WTC11 (cell line): ENCODE results near the gene ZBTB20. TPM values are rescaled to one million over a fixed set of nuclear protein-coding genes. Genes with fewer than 3 reads are reported as not detected.

Experiments
- ATAC-seq: fragments of 200-7000 bp; cut with Tn5 transposase; 2 replicates; pipeline ENCODE4 v1.10.0; 2021; ENCODE audit warnings: mild to moderate bottlenecking, moderate library complexity
- CTCF ChIA-PET: fragments of 300-600 bp; sonication (Branson Sonifier 250); formaldehyde crosslinking; loops from one replicate; lab custom pipeline; 2021; ENCODE audit warnings: antibody characterized with exemption; lab: Charles Lee
- POLR2A ChIA-PET: fragments of 350-600 bp; sonication (Branson Sonifier 250); formaldehyde crosslinking; loops from one replicate; lab custom pipeline; 2021; ENCODE audit warnings: antibody characterized with exemption; lab: Charles Lee
- DNase-seq: peaks from one replicate; pipeline ENCODE4 v3.0.0; 2021; ENCODE audit warnings: low spot score
- H3K27ac Mint-ChIP-seq: 2 replicates; pipeline ENCODE4 v1.8.0; 2021; ENCODE audit warnings: mixed read lengths
- H3K27me3 Mint-ChIP-seq: 2 replicates; pipeline ENCODE4 v1.8.0; 2021; ENCODE audit warnings: low read depth, mild to moderate bottlenecking, moderate library complexity, mixed read lengths
- H3K36me3 Mint-ChIP-seq: 2 replicates; pipeline ENCODE4 v1.8.0; 2021; ENCODE audit warnings: mixed read lengths
- H3K4me1 Mint-ChIP-seq: 2 replicates; pipeline ENCODE4 v1.8.0; 2022; ENCODE audit warnings: mixed read lengths
- H3K4me3 Mint-ChIP-seq: 2 replicates; pipeline ENCODE4 v1.8.0; 2021; ENCODE audit warnings: mild to moderate bottlenecking, moderate library complexity, mixed read lengths
- H3K9me3 Mint-ChIP-seq: 2 replicates; pipeline ENCODE4 v1.8.0; 2021; ENCODE audit warnings: mixed read lengths
- ATF1 ChIP-seq: sonication (generic); formaldehyde crosslinking; IDR thresholded peaks from 2 replicates; pipeline ENCODE4 v1.8.1; 2023; ENCODE audit warnings: mild to moderate bottlenecking, moderate library complexity, missing genetic modification reagents
- CREM ChIP-seq: sonication (generic); formaldehyde crosslinking; IDR thresholded peaks from 2 replicates; pipeline ENCODE4 v1.8.1; 2022; ENCODE audit warnings: mild to moderate bottlenecking, missing genetic modification reagents, moderate library complexity
- FOXJ3 ChIP-seq: sonication (generic); formaldehyde crosslinking; IDR thresholded peaks from 2 replicates; pipeline ENCODE4 v1.9.0; 2021; ENCODE audit warnings: missing genetic modification reagents, mild to moderate bottlenecking, borderline replicate concordance
- GABPB1 ChIP-seq: sonication (generic); formaldehyde crosslinking; IDR thresholded peaks from 2 replicates; pipeline ENCODE4 v1.8.1; 2023; ENCODE audit warnings: mild to moderate bottlenecking, missing genetic modification reagents
- GRHL2 ChIP-seq: fragments of 250-450 bp; sonication (Bioruptor Pico); IDR thresholded peaks from 2 replicates; pipeline ENCODE4 v1.8.0; 2022; ENCODE audit warnings: mild to moderate bottlenecking, moderate library complexity; ENCODE audit not compliant: insufficient replicate concordance, severe bottlenecking
- NR2C2 ChIP-seq: sonication (generic); formaldehyde crosslinking; IDR thresholded peaks from 2 replicates; pipeline ENCODE4 v1.8.0; 2022; ENCODE audit warnings: mild to moderate bottlenecking, missing genetic modification reagents
- NR3C1 ChIP-seq: sonication (generic); formaldehyde crosslinking; conservative IDR thresholded peaks from 2 replicates; pipeline ENCODE4 v1.8.1; 2023; ENCODE audit warnings: low read depth, mild to moderate bottlenecking, missing genetic modification reagents
- RELA ChIP-seq: sonication (generic); formaldehyde crosslinking; IDR thresholded peaks from 2 replicates; pipeline ENCODE4 v1.8.1; 2022; ENCODE audit warnings: missing genetic modification reagents, mild to moderate bottlenecking, borderline replicate concordance
- SMAD3 ChIP-seq: sonication (generic); formaldehyde crosslinking; IDR thresholded peaks from 2 replicates; pipeline ENCODE4 v1.8.0; 2022; ENCODE audit warnings: missing genetic modification reagents, mild to moderate bottlenecking, borderline replicate concordance
- TEAD1 ChIP-seq: sonication (generic); formaldehyde crosslinking; IDR thresholded peaks from 2 replicates; pipeline ENCODE4 v1.8.0; 2022; ENCODE audit warnings: mild to moderate bottlenecking, missing genetic modification reagents
- ZNF263 ChIP-seq: sonication (generic); formaldehyde crosslinking; IDR thresholded peaks from 2 replicates; pipeline ENCODE4 v1.8.1; 2022; ENCODE audit warnings: low read depth, mild to moderate bottlenecking, moderate library complexity, missing genetic modification reagents
- ZNF317 ChIP-seq: sonication (generic); formaldehyde crosslinking; IDR thresholded peaks from 2 replicates; pipeline ENCODE4 v1.8.1; 2023; ENCODE audit warnings: low read depth, mild to moderate bottlenecking, moderate library complexity, missing genetic modification reagents, borderline replicate concordance
- ZNF671 ChIP-seq: fragments of 250-450 bp; sonication (Bioruptor Pico); IDR thresholded peaks from 2 replicates; pipeline ENCODE4 v1.8.0; 2021; ENCODE audit warnings: mild to moderate bottlenecking
- total RNA-seq: library from RNA; stranded (reverse); gene quantifications from 3 replicates; pipeline ENCODE4 v1.2.3, GENCODE V29; 2021
- TF ChIP-seq, protein P1 (sequence below): sonication (generic); formaldehyde crosslinking; conservative IDR thresholded peaks from 2 replicates; pipeline ENCODE4 v1.8.1; 2022; ENCODE audit warnings: mild to moderate bottlenecking, missing genetic modification reagents
- TF ChIP-seq, protein P2 (sequence below): sonication (generic); formaldehyde crosslinking; IDR thresholded peaks from 2 replicates; pipeline ENCODE4 v1.8.1; 2022; ENCODE audit warnings: low read depth, mild to moderate bottlenecking, moderate library complexity, missing genetic modification reagents, borderline replicate concordance
- TF ChIP-seq, protein P3 (sequence below): sonication (generic); formaldehyde crosslinking; IDR thresholded peaks from 2 replicates; pipeline ENCODE4 v1.8.1; 2023; ENCODE audit warnings: mild to moderate bottlenecking, missing genetic modification reagents
- TF ChIP-seq, protein P4 (sequence below): sonication (generic); formaldehyde crosslinking; IDR thresholded peaks from 2 replicates; pipeline ENCODE4 v1.8.0; 2022; ENCODE audit warnings: mild to moderate bottlenecking, missing genetic modification reagents
- TF ChIP-seq, protein P5 (sequence below): sonication (generic); formaldehyde crosslinking; IDR thresholded peaks from 2 replicates; pipeline ENCODE4 v1.8.0; 2023; ENCODE audit warnings: missing genetic modification reagents, mild to moderate bottlenecking, borderline replicate concordance

Gene ZBTB20
- total RNA-seq, 1 experiment from 2014 or later, result 1.5 TPM

DNA sequence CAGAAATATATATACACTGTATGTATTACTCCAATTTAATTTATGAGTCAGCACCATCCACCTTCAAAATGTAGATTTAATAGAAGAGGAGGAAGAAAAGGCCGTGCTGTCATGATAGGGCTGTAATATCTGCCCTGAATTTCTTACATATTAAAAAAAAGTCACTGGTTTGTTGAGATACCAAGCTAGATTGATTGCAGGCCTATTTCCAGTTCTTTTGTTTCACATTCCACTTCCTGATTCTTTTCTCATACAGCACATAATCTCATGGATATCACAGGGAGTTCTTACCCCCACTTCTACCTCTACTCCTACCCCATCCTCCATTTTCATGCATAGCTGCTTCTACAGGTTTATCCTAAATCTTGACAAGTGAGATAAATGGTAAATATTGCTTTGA lies 290.3 kb downstream of the ZBTB20 start:
- ATAC-seq (no peak), DNase-seq (no peak)
- Mint-ChIP-seq H3K4me1 (peaks cover 22% of the 10 kb centered on the region), H3K27me3 (no peaks in the 10 kb centered on the region), H3K36me3 (no peaks in the 10 kb centered on the region), H3K9me3 (no peaks in the 10 kb centered on the region), H3K4me3 (no peak overlapping the region), H3K27ac (no peak overlapping the region)
- TF ChIP-seq RELA (no peak), ATF1 (CRISPR knock-in tag) (no peak), NR2C2 (CRISPR knock-in tag) (no peak), ZNF263 (CRISPR knock-in tag) (no peak), TEAD1 (CRISPR knock-in tag) (no peak), CREM (CRISPR knock-in tag) (no peak), NR3C1 (CRISPR knock-in tag) (no peak), SMAD3 (CRISPR knock-in tag) (no peak), ZNF671 (CRISPR knock-in tag) (no peak), GABPB1 (CRISPR knock-in tag) (no peak), GRHL2 (no peak), ZNF317 (CRISPR knock-in tag) (no peak), FOXJ3 (no peak)
- TF ChIP-seq, protein P1, sequence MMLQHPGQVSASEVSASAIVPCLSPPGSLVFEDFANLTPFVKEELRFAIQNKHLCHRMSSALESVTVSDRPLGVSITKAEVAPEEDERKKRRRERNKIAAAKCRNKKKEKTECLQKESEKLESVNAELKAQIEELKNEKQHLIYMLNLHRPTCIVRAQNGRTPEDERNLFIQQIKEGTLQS (CRISPR knock-in tag), result no peak
- TF ChIP-seq, protein P2, sequence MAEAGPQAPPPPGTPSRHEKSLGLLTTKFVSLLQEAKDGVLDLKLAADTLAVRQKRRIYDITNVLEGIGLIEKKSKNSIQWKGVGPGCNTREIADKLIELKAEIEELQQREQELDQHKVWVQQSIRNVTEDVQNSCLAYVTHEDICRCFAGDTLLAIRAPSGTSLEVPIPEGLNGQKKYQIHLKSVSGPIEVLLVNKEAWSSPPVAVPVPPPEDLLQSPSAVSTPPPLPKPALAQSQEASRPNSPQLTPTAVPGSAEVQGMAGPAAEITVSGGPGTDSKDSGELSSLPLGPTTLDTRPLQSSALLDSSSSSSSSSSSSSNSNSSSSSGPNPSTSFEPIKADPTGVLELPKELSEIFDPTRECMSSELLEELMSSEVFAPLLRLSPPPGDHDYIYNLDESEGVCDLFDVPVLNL (CRISPR knock-in tag), result no peak
- TF ChIP-seq, protein P3, sequence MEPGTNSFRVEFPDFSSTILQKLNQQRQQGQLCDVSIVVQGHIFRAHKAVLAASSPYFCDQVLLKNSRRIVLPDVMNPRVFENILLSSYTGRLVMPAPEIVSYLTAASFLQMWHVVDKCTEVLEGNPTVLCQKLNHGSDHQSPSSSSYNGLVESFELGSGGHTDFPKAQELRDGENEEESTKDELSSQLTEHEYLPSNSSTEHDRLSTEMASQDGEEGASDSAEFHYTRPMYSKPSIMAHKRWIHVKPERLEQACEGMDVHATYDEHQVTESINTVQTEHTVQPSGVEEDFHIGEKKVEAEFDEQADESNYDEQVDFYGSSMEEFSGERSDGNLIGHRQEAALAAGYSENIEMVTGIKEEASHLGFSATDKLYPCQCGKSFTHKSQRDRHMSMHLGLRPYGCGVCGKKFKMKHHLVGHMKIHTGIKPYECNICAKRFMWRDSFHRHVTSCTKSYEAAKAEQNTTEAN, result no peak
- TF ChIP-seq, protein P4, sequence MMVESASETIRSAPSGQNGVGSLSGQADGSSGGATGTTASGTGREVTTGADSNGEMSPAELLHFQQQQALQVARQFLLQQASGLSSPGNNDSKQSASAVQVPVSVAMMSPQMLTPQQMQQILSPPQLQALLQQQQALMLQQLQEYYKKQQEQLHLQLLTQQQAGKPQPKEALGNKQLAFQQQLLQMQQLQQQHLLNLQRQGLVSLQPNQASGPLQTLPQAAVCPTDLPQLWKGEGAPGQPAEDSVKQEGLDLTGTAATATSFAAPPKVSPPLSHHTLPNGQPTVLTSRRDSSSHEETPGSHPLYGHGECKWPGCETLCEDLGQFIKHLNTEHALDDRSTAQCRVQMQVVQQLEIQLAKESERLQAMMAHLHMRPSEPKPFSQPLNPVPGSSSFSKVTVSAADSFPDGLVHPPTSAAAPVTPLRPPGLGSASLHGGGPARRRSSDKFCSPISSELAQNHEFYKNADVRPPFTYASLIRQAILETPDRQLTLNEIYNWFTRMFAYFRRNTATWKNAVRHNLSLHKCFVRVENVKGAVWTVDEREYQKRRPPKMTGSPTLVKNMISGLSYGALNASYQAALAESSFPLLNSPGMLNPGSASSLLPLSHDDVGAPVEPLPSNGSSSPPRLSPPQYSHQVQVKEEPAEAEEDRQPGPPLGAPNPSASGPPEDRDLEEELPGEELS (CRISPR knock-in tag), result no peak
- TF ChIP-seq, protein P5, sequence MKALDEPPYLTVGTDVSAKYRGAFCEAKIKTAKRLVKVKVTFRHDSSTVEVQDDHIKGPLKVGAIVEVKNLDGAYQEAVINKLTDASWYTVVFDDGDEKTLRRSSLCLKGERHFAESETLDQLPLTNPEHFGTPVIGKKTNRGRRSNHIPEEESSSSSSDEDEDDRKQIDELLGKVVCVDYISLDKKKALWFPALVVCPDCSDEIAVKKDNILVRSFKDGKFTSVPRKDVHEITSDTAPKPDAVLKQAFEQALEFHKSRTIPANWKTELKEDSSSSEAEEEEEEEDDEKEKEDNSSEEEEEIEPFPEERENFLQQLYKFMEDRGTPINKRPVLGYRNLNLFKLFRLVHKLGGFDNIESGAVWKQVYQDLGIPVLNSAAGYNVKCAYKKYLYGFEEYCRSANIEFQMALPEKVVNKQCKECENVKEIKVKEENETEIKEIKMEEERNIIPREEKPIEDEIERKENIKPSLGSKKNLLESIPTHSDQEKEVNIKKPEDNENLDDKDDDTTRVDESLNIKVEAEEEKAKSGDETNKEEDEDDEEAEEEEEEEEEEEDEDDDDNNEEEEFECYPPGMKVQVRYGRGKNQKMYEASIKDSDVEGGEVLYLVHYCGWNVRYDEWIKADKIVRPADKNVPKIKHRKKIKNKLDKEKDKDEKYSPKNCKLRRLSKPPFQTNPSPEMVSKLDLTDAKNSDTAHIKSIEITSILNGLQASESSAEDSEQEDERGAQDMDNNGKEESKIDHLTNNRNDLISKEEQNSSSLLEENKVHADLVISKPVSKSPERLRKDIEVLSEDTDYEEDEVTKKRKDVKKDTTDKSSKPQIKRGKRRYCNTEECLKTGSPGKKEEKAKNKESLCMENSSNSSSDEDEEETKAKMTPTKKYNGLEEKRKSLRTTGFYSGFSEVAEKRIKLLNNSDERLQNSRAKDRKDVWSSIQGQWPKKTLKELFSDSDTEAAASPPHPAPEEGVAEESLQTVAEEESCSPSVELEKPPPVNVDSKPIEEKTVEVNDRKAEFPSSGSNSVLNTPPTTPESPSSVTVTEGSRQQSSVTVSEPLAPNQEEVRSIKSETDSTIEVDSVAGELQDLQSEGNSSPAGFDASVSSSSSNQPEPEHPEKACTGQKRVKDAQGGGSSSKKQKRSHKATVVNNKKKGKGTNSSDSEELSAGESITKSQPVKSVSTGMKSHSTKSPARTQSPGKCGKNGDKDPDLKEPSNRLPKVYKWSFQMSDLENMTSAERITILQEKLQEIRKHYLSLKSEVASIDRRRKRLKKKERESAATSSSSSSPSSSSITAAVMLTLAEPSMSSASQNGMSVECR (CRISPR knock-in tag), result no peak
- ChIA-PET CTCF (no interaction called here), POLR2A (interaction anchor here (0.5 kb wide), 1 partner anchor 119 kb away, joined by 3 read pairs; no protein-coding TSS in a partner anchor)
